ENCODE data around the gene NSRP1. TPM values are rescaled to one million over a fixed set of nuclear protein-coding genes. Genes with fewer than 3 reads are reported as not detected.

The NSRP1 gene
- polyA plus RNA-seq, 3 donors from 2014 or later: 5.0 to 38.8 (median 14.3) TPM

GRCh38 chr17:30207655-30208054 is 91.0 kb downstream of the NSRP1 start:
- H3K36me3 Mint-ChIP-seq: no peaks in the 10 kb centered on the region
- H3K27me3 Mint-ChIP-seq (ENCODE audit: low read depth in 3 of 3): peaks cover 5 to 13% (median 8%) of the 10 kb centered on the region in 3 donors
- H3K9me3 Mint-ChIP-seq: no peaks in the 10 kb centered on the region
- no peak overlapping the region for H3K4me3 Mint-ChIP-seq
- H3K27ac Mint-ChIP-seq: peak overlapping the region in 3 of 6 donors; percentile 8 to 65 (median 59)
- no peak for DNase-seq
- peaks cover 19 to 30% of the 10 kb centered on the region in 2 donors for H3K4me1 Mint-ChIP-seq

GRCh38 chr17:30208214-30208613 is 91.6 kb downstream of the NSRP1 start:
- H3K9me3 Mint-ChIP-seq: no peaks in the 10 kb centered on the region
- peak overlapping the region in 4 of 6 donors; percentile 18 to 65 (median 42) for H3K27ac Mint-ChIP-seq
- peaks cover 19 to 30% of the 10 kb centered on the region in 2 donors for H3K4me1 Mint-ChIP-seq
- no peak for DNase-seq
- peaks cover 5 to 8% (median 8%) of the 10 kb centered on the region in 3 donors for H3K27me3 Mint-ChIP-seq (ENCODE audit: low read depth in 3 of 3)
- H3K36me3 Mint-ChIP-seq: no peaks in the 10 kb centered on the region
- no peak overlapping the region for H3K4me3 Mint-ChIP-seq

GRCh38 chr17:30209930-30210329 is 93.3 kb downstream of the NSRP1 start:
- Mint-ChIP-seq H3K9me3 (no peaks in the 10 kb centered on the region), H3K27ac (peak overlapping the region in 4 of 6 donors; percentile 19 to 86 (median 39))

GRCh38 chr17:30210366-30210765 is 93.8 kb downstream of the NSRP1 start:
- H3K36me3 Mint-ChIP-seq: no peaks in the 10 kb centered on the region
- peak overlapping the region in 2 of 5 donors; percentile 28 to 56 for H3K4me3 Mint-ChIP-seq
- peaks cover 0 to 10% (median 4%) of the 10 kb centered on the region in 3 donors for H3K27me3 Mint-ChIP-seq (ENCODE audit: low read depth in 3 of 3)
- no peak for DNase-seq
- peaks cover 19 to 30% of the 10 kb centered on the region in 2 donors for H3K4me1 Mint-ChIP-seq
- H3K27ac Mint-ChIP-seq: peak overlapping the region in 5 of 6 donors; percentile 28 to 91 (median 84)
- H3K9me3 Mint-ChIP-seq: no peaks in the 10 kb centered on the region

More at GRCh38 chr17:30209930-30210329, 93.3 kb downstream of the NSRP1 start:
- H3K36me3 Mint-ChIP-seq: no peaks in the 10 kb centered on the region
- H3K4me3 Mint-ChIP-seq: no peak overlapping the region
- peaks cover 19 to 30% of the 10 kb centered on the region in 2 donors for H3K4me1 Mint-ChIP-seq
- H3K27me3 Mint-ChIP-seq (ENCODE audit: low read depth in 3 of 3): peaks cover 0 to 10% (median 5%) of the 10 kb centered on the region in 3 donors
- no peak for DNase-seq

- Mint-ChIP-seq H3K9me3 (no peaks in the 10 kb centered on the region), H3K4me3 (peak overlapping the region in 4 of 5 donors; percentile 28 to 56 (median 36)), H3K4me1 (peaks cover 19 to 30% of the 10 kb centered on the region in 2 donors)
These were observed 94.3 kb downstream of the NSRP1 start for GRCh38 chr17:30210901-30211300.

GRCh38 chr17:30211371-30211770 is 94.8 kb downstream of the NSRP1 start:
- Mint-ChIP-seq H3K36me3 (no peaks in the 10 kb centered on the region), H3K27me3 (ENCODE audit: low read depth in 3 of 3) (peaks cover 0 to 8% (median 2%) of the 10 kb centered on the region in 3 donors), H3K4me1 (peaks cover 19 to 30% of the 10 kb centered on the region in 2 donors), H3K9me3 (no peaks in the 10 kb centered on the region), H3K4me3 (peak overlapping the region in 4 of 5 donors; percentile 4 to 56 (median 36)), H3K27ac (peak overlapping the region; percentile 28 to 91 (median 79))
- peak; percentile 63 to 65 (median 64) for DNase-seq

More at GRCh38 chr17:30210901-30211300, 94.3 kb downstream of the NSRP1 start:
- no peak for DNase-seq
- Mint-ChIP-seq H3K27ac (peak overlapping the region in 5 of 6 donors; percentile 28 to 91 (median 84)), H3K27me3 (ENCODE audit: low read depth in 3 of 3) (peaks cover 0 to 8% (median 2%) of the 10 kb centered on the region in 3 donors), H3K36me3 (no peaks in the 10 kb centered on the region)

- H3K4me1 Mint-ChIP-seq: peaks cover 19 to 30% of the 10 kb centered on the region in 2 donors
- peaks cover 0 to 8% (median 1%) of the 10 kb centered on the region in 3 donors for H3K27me3 Mint-ChIP-seq (ENCODE audit: low read depth in 3 of 3)
- peak overlapping the region in 4 of 6 donors; percentile 6 to 91 (median 78) for H3K27ac Mint-ChIP-seq
- H3K4me3 Mint-ChIP-seq: no peak overlapping the region
- no peaks in the 10 kb centered on the region for H3K9me3 Mint-ChIP-seq
- DNase-seq: no peak
- H3K36me3 Mint-ChIP-seq: no peaks in the 10 kb centered on the region
These were observed 96.1 kb downstream of the NSRP1 start for GRCh38 chr17:30212750-30213149.

- peaks cover 0 to 7% (median 1%) of the 10 kb centered on the region in 3 donors for H3K27me3 Mint-ChIP-seq (ENCODE audit: low read depth in 3 of 3)
- DNase-seq: no peak
- H3K36me3 Mint-ChIP-seq: no peaks in the 10 kb centered on the region
- H3K27ac Mint-ChIP-seq: peak overlapping the region in 1 of 6 donors; percentile 46
- no peak overlapping the region for H3K4me3 Mint-ChIP-seq
- peaks cover 2 to 3% of the 10 kb centered on the region in 2 donors for H3K4me1 Mint-ChIP-seq
- no peaks in the 10 kb centered on the region for H3K9me3 Mint-ChIP-seq
These were observed 100.4 kb downstream of the NSRP1 start for GRCh38 chr17:30217054-30217453.

- Mint-ChIP-seq H3K4me1 (no peaks in the 10 kb centered on the region), H3K4me3 (no peak overlapping the region), H3K27me3 (ENCODE audit: low read depth in 3 of 3) (peaks cover 0 to 7% (median 1%) of the 10 kb centered on the region in 3 donors), H3K27ac (peak overlapping the region in 1 of 6 donors; percentile 56), H3K9me3 (no peaks in the 10 kb centered on the region), H3K36me3 (no peaks in the 10 kb centered on the region)
- DNase-seq: no peak
These were observed 101.2 kb downstream of the NSRP1 start for GRCh38 chr17:30217746-30218245.

GRCh38 chr17:30218799-30219198 is 102.2 kb downstream of the NSRP1 start:
- DNase-seq: no peak
- H3K27ac Mint-ChIP-seq: no peak overlapping the region
- no peaks in the 10 kb centered on the region for H3K36me3 Mint-ChIP-seq
- peaks cover 0 to 7% (median 1%) of the 10 kb centered on the region in 3 donors for H3K27me3 Mint-ChIP-seq (ENCODE audit: low read depth in 3 of 3)
- no peaks in the 10 kb centered on the region for H3K9me3 Mint-ChIP-seq
- H3K4me3 Mint-ChIP-seq: no peak overlapping the region
- no peaks in the 10 kb centered on the region for H3K4me1 Mint-ChIP-seq

GRCh38 chr17:30219315-30219714 is 102.7 kb downstream of the NSRP1 start:
- Mint-ChIP-seq H3K4me1 (no peaks in the 10 kb centered on the region), H3K4me3 (no peak overlapping the region), H3K9me3 (no peaks in the 10 kb centered on the region), H3K36me3 (no peaks in the 10 kb centered on the region), H3K27ac (no peak overlapping the region), H3K27me3 (ENCODE audit: low read depth in 3 of 3) (peaks cover 0 to 7% (median 1%) of the 10 kb centered on the region in 3 donors)
- no peak for DNase-seq

GRCh38 chr17:30219833-30220232 is 103.2 kb downstream of the NSRP1 start:
- no peaks in the 10 kb centered on the region for H3K9me3 Mint-ChIP-seq
- DNase-seq: no peak
- H3K36me3 Mint-ChIP-seq: no peaks in the 10 kb centered on the region
- H3K4me3 Mint-ChIP-seq: no peak overlapping the region
- H3K27ac Mint-ChIP-seq: no peak overlapping the region
- H3K4me1 Mint-ChIP-seq: no peaks in the 10 kb centered on the region
- peaks cover 0 to 4% (median 1%) of the 10 kb centered on the region in 3 donors for H3K27me3 Mint-ChIP-seq (ENCODE audit: low read depth in 3 of 3)

- DNase-seq: no peak
- no peak overlapping the region for H3K4me3 Mint-ChIP-seq
- H3K36me3 Mint-ChIP-seq: no peaks in the 10 kb centered on the region
- no peak overlapping the region for H3K27ac Mint-ChIP-seq
- H3K9me3 Mint-ChIP-seq: no peaks in the 10 kb centered on the region
- peaks cover 0 to 3% (median 1%) of the 10 kb centered on the region in 3 donors for H3K27me3 Mint-ChIP-seq (ENCODE audit: low read depth in 3 of 3)
- H3K4me1 Mint-ChIP-seq: no peaks in the 10 kb centered on the region
These were observed 103.8 kb downstream of the NSRP1 start for GRCh38 chr17:30220414-30220813.

- Mint-ChIP-seq H3K36me3 (no peaks in the 10 kb centered on the region), H3K27ac (no peak overlapping the region), H3K27me3 (ENCODE audit: low read depth in 3 of 3) (peaks cover 1 to 5% (median 3%) of the 10 kb centered on the region in 3 donors), H3K4me3 (no peak overlapping the region), H3K9me3 (no peaks in the 10 kb centered on the region), H3K4me1 (no peaks in the 10 kb centered on the region)
- no peak for DNase-seq
These were observed 104.7 kb downstream of the NSRP1 start for GRCh38 chr17:30221346-30221745.

Data from immature natural killer cell (primary cell).